ENCODE measurements around the gene FARP2.

DNA sequence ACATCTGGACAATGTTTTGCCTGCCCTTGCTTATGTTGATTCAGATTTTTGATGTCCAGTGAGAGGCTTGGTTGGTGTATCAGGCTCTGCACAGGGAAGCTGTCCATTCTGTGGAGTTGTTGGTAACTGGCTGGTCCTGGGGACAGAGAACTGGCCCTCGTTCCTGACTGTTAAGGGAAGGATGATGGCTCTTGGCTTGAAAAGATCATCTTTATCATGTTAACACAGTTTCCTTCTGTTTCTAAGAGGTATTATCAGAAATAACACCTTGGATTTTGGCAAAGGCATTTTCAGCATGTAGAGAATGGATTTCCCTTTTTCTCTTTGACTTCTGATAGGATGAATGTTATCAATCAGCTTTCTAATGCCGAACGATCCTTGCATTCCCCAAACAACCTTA, 133.0 kb downstream of the FARP2 start:
- TF ChIP-seq, protein P1, sequence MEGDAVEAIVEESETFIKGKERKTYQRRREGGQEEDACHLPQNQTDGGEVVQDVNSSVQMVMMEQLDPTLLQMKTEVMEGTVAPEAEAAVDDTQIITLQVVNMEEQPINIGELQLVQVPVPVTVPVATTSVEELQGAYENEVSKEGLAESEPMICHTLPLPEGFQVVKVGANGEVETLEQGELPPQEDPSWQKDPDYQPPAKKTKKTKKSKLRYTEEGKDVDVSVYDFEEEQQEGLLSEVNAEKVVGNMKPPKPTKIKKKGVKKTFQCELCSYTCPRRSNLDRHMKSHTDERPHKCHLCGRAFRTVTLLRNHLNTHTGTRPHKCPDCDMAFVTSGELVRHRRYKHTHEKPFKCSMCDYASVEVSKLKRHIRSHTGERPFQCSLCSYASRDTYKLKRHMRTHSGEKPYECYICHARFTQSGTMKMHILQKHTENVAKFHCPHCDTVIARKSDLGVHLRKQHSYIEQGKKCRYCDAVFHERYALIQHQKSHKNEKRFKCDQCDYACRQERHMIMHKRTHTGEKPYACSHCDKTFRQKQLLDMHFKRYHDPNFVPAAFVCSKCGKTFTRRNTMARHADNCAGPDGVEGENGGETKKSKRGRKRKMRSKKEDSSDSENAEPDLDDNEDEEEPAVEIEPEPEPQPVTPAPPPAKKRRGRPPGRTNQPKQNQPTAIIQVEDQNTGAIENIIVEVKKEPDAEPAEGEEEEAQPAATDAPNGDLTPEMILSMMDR (IDR thresholded peaks at IDR 0.05): no peak
- TF ChIP-seq POLR2A (IDR thresholded peaks at IDR 0.05): no peak

Data from right lobe of liver (tissue), 4 donors.